Measurements from ENCODE around the gene CDK8. TPM values are rescaled to one million over a fixed set of nuclear protein-coding genes. Genes with fewer than 3 reads are reported as not detected.

Gene CDK8
- total and polyA plus RNA-seq, 2 experiments from 2014 or later = 13.6 to 24.0 TPM

DNA sequence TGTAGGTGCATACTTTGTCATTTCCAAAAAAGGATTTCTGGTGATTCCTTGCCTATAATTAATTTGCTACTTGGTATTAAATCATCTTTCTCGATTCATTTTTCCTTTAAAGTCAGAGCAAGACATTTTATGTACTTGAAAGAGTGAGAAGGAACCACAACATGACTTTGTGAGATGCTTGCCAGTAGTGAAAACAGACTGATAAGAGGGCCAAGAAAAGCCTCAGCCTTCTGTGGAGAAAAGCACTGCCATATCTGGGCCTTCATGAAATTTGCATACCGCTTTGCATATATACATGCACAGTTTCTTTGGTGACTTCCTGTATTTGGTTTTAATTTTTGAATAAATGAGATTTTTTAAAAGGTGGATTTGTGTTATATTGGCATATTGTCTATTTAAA, 128.4 kb downstream of the CDK8 start:
- no peak for ATAC-seq
- Mint-ChIP-seq H3K27me3 (ENCODE audit: insufficient read depth, low read depth, poor library complexity) (peaks cover 3% of the 10 kb centered on the region), H3K36me3 (ENCODE audit: low read depth) (peaks cover 5% of the 10 kb centered on the region; the same call in 2 of the 3 replicates), H3K27ac (peak overlapping the region; percentile 17; the same call in 1 of the 2 replicates), H3K4me1 (peaks cover 9% of the 10 kb centered on the region; the same call in 2 of the 3 replicates), H3K4me3 (no peak overlapping the region), H3K9me3 (no peaks in the 10 kb centered on the region)
- no peaks in the 10 kb centered on the region for H3K27me3 ChIP-seq (ENCODE audit: insufficient read depth)
- H3K9me2 ChIP-seq (ENCODE audit: insufficient read depth) = no peaks in the 10 kb centered on the region
- TF ChIP-seq, protein P1, sequence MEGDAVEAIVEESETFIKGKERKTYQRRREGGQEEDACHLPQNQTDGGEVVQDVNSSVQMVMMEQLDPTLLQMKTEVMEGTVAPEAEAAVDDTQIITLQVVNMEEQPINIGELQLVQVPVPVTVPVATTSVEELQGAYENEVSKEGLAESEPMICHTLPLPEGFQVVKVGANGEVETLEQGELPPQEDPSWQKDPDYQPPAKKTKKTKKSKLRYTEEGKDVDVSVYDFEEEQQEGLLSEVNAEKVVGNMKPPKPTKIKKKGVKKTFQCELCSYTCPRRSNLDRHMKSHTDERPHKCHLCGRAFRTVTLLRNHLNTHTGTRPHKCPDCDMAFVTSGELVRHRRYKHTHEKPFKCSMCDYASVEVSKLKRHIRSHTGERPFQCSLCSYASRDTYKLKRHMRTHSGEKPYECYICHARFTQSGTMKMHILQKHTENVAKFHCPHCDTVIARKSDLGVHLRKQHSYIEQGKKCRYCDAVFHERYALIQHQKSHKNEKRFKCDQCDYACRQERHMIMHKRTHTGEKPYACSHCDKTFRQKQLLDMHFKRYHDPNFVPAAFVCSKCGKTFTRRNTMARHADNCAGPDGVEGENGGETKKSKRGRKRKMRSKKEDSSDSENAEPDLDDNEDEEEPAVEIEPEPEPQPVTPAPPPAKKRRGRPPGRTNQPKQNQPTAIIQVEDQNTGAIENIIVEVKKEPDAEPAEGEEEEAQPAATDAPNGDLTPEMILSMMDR (conservative IDR thresholded peaks at IDR 0.05; ENCODE audit: low read depth in 2 of 2) = no peak
- TF ChIP-seq STAT1 (IDR thresholded peaks at IDR 0.05; ENCODE audit: unreplicated experiment) (no peak), ZNF331 (CRISPR knock-in tag; IDR thresholded peaks at IDR 0.05; ENCODE audit: low read depth) (no peak), EZH2phosphoT487 (IDR thresholded peaks at IDR 0.05; ENCODE audit: unreplicated experiment) (no peak), JUNB (IDR thresholded peaks at IDR 0.05; ENCODE audit: unreplicated experiment) (no peak), EZH2 (IDR thresholded peaks at IDR 0.05; ENCODE audit: low read depth, unreplicated experiment) (no peak), ZNF462 (CRISPR knock-in tag; IDR thresholded peaks at IDR 0.05) (no peak), CREB1 (CRISPR knock-in tag; IDR thresholded peaks at IDR 0.05; ENCODE audit: low read depth) (no peak), ZNF114 (CRISPR knock-in tag; IDR thresholded peaks at IDR 0.05) (no peak), POLR2AphosphoS5 (IDR thresholded peaks at IDR 0.05; ENCODE audit: low read depth) (no peak), NANOG (IDR thresholded peaks at IDR 0.05; ENCODE audit: borderline replicate concordance) (no peak)
- TF ChIP-seq, protein P2, sequence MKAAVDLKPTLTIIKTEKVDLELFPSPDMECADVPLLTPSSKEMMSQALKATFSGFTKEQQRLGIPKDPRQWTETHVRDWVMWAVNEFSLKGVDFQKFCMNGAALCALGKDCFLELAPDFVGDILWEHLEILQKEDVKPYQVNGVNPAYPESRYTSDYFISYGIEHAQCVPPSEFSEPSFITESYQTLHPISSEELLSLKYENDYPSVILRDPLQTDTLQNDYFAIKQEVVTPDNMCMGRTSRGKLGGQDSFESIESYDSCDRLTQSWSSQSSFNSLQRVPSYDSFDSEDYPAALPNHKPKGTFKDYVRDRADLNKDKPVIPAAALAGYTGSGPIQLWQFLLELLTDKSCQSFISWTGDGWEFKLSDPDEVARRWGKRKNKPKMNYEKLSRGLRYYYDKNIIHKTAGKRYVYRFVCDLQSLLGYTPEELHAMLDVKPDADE (IDR thresholded peaks at IDR 0.05) = no peak
- TF ChIP-seq, protein P3, sequence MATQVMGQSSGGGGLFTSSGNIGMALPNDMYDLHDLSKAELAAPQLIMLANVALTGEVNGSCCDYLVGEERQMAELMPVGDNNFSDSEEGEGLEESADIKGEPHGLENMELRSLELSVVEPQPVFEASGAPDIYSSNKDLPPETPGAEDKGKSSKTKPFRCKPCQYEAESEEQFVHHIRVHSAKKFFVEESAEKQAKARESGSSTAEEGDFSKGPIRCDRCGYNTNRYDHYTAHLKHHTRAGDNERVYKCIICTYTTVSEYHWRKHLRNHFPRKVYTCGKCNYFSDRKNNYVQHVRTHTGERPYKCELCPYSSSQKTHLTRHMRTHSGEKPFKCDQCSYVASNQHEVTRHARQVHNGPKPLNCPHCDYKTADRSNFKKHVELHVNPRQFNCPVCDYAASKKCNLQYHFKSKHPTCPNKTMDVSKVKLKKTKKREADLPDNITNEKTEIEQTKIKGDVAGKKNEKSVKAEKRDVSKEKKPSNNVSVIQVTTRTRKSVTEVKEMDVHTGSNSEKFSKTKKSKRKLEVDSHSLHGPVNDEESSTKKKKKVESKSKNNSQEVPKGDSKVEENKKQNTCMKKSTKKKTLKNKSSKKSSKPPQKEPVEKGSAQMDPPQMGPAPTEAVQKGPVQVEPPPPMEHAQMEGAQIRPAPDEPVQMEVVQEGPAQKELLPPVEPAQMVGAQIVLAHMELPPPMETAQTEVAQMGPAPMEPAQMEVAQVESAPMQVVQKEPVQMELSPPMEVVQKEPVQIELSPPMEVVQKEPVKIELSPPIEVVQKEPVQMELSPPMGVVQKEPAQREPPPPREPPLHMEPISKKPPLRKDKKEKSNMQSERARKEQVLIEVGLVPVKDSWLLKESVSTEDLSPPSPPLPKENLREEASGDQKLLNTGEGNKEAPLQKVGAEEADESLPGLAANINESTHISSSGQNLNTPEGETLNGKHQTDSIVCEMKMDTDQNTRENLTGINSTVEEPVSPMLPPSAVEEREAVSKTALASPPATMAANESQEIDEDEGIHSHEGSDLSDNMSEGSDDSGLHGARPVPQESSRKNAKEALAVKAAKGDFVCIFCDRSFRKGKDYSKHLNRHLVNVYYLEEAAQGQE (IDR thresholded peaks at IDR 0.05; ENCODE audit: unreplicated experiment) = no peak
- no peak overlapping the region for H3K4me2 ChIP-seq
- no peaks in the 10 kb centered on the region; the same call in 1 of the 2 replicates for H3K4me1 ChIP-seq (ENCODE audit: insufficient read depth)
- no peak overlapping the region for H3K27ac ChIP-seq (ENCODE audit: low read depth)
- H4K20me1 ChIP-seq (replicated peaks; ENCODE audit: insufficient read depth) = no peaks in the 10 kb centered on the region
- no peak overlapping the region for H3K4me3 ChIP-seq
- H3K36me3 ChIP-seq (ENCODE audit: insufficient read depth) = no peaks in the 10 kb centered on the region
- DNase-seq (ENCODE audit: low spot score) = no peak
- H3F3A ChIP-seq (replicated peaks; ENCODE audit: low read depth) = no peaks in the 10 kb centered on the region
- H3K79me2 ChIP-seq (replicated peaks; ENCODE audit: insufficient read depth) = no peaks in the 10 kb centered on the region
- no peak overlapping the region for H2AFZ ChIP-seq

Data from GM23338 (cell line).